PFSK-1 (cell line): ENCODE measurements around the gene NMT2.

ENCODE experiments used
- POLR2AphosphoS5 ChIP-seq: IDR thresholded peaks from 2 replicates; pipeline ENCODE4 v1.6.1; 2012; ENCODE audit warnings: low read depth, mild to moderate bottlenecking, control low read depth, low read length, moderate library complexity
- REST ChIP-seq, 2 experiments: IDR thresholded peaks; 2 replicates each; pipeline versions ENCODE4 v1.6.1 to v1.8.0; 2011 to 2012; ENCODE audit warnings: low read depth in 2 of 2, low read length in 2 of 2, control low read depth in 1 of 2, inconsistent platforms in 1 of 2, mild to moderate bottlenecking in 1 of 2, moderate library complexity in 1 of 2; ENCODE audit not compliant: insufficient read depth in 1 of 2
- SIN3A ChIP-seq: IDR thresholded peaks from 2 replicates; pipeline ENCODE4 v1.6.1; 2012; ENCODE audit warnings: mild to moderate bottlenecking, low read length, moderate library complexity, borderline replicate concordance; ENCODE audit not compliant: insufficient read depth

DNA sequence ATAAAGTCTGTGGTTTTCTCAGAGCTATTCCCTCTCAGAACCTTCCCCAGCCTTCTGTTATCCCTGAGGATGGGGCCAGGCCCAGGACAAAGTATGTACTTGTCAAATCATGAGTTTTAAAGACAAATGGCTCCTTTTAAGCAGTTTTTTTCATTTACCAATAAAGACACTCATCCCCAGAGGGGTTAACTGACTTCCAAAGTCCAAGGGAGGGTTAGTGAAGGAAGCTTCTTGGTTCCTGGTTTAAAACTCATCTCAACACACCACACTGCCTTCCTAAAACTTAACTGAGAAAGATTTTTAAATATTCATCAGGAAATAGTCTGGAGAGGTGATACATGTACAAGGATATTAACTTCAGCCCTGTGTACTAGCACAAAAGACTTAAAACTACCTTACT lies 15.9 kb downstream of the NMT2 start:
- TF ChIP-seq REST (IDR thresholded peaks at IDR 0.05; ENCODE audit: insufficient read depth in 1 of 2, low read depth in 2 of 2, low read length in 2 of 2) = no peak
- no peak for TF ChIP-seq POLR2AphosphoS5
- TF ChIP-seq SIN3A = no peak
